Uterus (tissue), 2 donors: ENCODE data around the gene AKR1C8.

Experiments used
- POLR2A ChIP-seq, 2 donors: fragments of 450-650 bp; IDR thresholded peaks; one replicate each; pipeline ENCODE4 v1.6.1; 2016; ENCODE audit warnings: antibody characterized with exemption in 2 of 2, mild to moderate bottlenecking in 1 of 2, moderate library complexity in 1 of 2
- TF ChIP-seq, protein P1 (sequence below), 4 experiments: fragments of 200-600 bp in 2 of 4; fragments of 450-650 bp in 2 of 4; sonication (generic) in 2 of 4; IDR thresholded peaks; one replicate each; pipeline ENCODE4 v1.5.1; 2016 to 2019; ENCODE audit warnings: antibody characterized with exemption in 4 of 4, mild to moderate bottlenecking in 2 of 4, moderate library complexity in 1 of 4

DNA sequence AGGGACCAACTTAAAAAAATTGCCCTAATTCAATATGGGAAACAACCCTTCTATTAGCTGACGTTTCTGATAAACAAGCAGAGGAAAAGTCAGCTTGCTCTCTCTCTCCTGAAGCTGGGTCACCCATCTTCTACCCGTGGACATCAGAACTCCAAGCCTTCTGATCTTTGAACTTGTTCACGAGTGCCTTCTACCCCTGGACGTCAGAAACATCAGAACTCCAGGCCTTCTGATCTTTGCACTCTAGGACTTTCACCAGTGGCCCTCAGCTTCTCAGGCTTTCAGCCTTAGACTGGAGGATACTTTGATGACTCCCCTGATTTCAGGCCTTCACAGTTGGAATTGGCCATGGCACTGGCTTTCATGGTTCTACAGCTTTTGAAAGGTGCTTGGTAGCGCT, 41.8 kb downstream of the AKR1C8 start:
- TF ChIP-seq POLR2A (IDR thresholded peaks at IDR 0.05) = no peak
- TF ChIP-seq, protein P1, sequence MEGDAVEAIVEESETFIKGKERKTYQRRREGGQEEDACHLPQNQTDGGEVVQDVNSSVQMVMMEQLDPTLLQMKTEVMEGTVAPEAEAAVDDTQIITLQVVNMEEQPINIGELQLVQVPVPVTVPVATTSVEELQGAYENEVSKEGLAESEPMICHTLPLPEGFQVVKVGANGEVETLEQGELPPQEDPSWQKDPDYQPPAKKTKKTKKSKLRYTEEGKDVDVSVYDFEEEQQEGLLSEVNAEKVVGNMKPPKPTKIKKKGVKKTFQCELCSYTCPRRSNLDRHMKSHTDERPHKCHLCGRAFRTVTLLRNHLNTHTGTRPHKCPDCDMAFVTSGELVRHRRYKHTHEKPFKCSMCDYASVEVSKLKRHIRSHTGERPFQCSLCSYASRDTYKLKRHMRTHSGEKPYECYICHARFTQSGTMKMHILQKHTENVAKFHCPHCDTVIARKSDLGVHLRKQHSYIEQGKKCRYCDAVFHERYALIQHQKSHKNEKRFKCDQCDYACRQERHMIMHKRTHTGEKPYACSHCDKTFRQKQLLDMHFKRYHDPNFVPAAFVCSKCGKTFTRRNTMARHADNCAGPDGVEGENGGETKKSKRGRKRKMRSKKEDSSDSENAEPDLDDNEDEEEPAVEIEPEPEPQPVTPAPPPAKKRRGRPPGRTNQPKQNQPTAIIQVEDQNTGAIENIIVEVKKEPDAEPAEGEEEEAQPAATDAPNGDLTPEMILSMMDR (IDR thresholded peaks at IDR 0.05) = no peak
